HG03457 (cell line): ENCODE measurements around the gene MICAL2.

Experiments
- ATAC-seq: cut with Tn5 transposase; IDR thresholded peaks from one replicate; pipeline ENCODE4 v1.9.1; 2021; ENCODE audit warnings: moderate number of reproducible peaks; ENCODE audit not compliant: unreplicated experiment

Gene MICAL2

DNA sequence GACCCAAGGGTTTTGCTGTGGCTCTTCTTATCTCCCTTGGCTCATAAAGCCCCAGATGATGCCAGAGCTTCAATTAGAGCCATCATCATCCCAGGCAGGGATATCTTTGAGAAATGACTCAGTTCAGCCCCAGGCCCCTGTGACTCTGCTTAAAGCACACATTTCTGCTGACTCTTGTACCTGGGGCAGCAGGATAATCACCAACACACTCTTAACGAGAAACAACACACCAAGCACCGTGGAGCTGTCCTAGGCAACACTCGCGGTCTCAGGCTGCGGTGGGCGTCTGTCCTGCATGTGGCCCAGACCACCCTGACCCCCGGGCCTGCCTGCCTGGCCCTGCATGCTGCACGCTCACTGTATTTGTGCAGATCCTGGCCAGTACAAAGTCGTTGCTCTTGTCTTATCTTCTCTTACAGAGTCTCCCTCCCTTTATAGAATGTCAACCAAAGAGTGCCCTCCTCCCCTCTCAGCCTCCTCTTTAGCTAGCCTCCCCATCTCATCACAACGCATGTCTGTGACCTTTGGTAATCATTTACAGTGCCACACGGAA, 152.8 kb downstream of the MICAL2 start:
- ATAC-seq = no peak

DNA sequence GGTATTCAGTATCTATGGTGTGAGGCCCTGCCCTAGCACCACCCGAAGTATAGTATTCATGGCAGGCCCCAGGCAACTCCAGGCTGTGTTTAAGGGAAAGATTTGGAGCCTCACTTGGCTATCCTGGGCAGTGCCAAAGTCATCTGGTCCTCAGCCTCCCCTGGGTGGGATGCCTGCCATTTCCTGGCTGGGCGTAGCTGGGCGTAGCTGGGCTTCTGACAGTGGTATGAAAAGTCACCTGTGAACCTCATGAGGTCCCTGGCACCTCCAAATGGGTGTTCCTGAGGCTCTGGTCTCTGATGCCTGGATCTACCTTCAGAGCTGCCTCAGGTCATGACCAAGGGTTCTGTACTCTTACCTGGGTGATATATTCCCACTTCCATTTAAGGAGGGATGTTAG, 154.0 kb downstream of the MICAL2 start:
- ATAC-seq = no peak

DNA sequence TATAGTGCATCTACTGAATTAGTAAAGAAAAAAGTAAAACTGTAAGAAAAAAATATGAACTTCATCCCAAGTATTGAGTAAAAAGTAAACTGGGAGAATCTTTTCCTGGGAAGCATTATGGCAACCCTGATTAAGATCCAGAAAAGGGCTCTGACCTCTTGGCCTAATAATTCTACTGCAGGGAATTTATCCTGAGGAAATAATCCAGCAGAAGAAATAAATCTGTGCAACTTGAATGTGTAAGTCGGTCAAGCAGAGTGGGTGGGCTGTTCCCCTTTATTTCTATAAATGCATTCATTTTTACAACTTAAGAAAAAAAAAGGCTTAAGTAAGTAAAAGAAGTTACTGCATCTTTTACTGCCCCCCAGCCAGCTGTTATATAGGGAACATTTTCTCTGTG, 155.7 kb downstream of the MICAL2 start:
- ATAC-seq = no peak

DNA sequence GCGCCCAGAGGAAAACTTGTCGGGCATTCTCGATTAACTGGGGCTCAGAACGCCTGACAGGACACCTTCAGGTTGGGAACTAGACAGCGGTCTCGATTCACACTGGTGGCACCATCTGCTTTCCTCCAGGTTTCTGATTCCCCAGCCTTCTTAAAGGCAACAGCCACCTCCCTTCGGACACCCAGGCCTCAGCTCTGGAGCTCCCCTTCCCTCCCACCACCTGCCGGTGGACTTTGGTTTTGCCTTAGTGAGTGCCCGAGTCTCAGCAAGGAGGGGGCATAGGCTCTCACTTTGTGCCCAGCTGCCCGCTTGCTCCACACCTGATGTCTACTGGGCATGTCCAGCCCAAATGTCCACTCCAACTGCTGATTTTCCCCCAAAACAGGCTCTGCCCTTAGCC, 156.6 kb downstream of the MICAL2 start:
- ATAC-seq = no peak

DNA sequence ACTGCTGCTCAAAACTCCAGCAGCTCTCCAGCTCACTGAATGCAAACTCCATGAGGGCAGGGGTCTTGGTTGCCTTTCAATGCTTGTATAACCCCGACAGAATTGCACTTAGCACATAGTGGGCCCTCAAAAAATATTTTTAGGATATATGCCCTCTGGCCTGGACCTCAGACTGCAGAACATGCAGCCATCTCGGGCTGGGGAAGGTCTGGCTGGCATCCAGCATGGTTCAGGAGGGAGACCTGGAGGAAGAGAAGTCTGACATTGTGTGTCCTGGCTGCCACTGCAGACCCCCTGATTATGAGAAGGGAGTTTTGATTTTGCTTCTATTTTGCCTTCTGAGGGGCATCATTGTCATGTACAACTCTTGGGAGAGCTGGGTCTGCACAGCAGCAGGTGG, 157.5 kb downstream of the MICAL2 start:
- ATAC-seq = no peak

DNA sequence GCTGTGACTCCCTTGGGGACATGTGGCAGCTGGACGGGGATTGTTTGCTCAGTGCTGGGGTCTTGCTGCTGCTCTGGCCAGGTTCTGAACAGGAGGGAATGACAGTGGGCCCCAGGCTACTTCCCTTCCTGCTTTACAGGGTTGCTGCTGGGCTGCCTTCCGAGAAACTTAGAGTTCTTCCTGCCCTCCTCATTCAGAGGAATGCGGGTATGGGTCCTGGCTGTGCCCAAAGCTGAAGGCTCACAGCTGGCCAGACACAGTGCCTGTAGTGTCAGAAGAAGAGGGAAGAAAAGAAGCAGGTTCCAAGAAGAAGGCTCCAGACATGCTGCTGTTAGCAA, 158.7 kb downstream of the MICAL2 start:
- no peak for ATAC-seq

DNA sequence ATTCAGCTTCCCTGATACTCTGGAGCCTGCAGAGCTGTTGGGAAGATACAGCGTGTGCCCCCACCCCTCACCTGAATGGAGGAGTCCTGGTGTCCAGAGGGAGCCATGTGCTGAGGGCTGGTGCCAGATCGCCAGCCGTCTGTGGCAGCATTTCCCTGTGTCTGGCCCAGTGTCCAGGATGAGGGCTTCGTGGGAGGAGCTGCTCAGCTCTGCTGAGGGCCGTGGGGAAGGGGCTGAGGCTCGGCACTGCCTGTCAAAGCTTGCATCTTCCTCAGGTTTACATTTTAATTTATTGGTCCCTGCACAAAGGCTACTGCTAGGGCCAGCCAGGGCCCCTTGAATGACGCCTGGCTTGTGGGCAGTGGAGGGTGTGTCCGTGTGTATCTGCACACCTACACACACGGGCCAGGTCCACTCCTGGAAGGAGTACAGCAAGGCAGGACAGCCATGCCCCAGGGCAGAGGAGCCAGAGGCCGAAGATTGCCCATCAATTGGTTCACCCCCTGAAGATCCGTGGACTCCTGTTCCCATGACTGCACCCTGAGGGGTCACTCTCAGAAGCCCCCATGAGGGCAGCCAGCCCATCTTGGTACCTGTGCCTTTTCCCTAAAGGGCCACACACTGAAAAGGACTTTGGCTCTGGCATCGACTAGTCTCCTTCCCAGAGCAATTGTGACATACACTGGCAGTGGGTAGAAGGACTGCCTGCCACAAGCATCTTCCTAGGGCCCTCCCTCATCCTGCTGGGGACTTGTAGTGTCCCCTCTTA, 159.2 kb downstream of the MICAL2 start:
- no peak for ATAC-seq

DNA sequence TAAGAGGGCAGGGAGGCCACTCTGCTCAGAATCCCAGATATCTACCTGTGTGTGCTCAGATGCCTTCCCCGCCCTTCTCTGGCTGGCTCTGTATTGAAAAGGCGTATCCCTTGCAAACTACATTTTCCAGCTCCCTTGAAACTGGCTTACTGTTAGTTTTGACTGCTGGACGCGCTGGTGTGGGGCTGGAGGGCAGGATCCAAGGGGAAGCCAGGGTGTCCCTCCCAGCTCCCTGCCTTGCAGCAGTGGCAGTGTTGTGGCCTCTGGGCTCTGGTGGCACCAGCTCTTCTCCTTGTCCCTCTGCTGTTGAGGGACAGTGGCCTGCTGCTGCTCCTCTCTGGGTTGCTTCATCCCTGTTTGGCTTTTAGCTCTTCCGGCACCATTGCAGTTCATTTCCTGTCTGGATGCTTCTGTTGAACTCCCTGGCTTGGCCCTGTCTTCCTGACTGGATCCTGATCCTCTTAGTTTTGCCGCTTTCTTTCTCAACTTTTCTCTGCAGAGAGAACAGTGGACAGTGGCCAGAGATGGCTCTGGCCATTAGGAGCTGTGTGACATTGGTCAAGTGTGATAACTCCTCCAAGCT, 159.9 kb downstream of the MICAL2 start:
- no peak for ATAC-seq

DNA sequence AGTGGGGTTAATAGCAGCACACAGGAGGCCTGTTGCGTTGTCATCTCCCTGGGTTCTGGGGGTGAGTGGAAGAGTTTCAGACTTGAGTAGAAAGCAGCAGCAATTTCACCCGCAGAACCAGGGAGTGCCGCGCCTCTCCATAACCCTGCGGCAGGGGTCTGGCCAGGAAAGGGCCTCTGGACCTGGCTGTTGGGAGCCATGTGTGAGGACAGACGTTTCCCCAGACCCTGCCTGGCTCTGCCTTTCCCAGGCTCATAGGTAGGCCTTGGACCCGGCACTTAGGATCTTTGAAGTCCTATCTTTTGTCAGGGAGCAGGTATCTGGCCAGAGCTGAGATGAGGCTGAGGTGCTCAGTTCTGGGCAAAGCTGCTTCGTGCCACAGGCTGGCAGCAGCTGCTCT, 160.4 kb downstream of the MICAL2 start:
- ATAC-seq = no peak

DNA sequence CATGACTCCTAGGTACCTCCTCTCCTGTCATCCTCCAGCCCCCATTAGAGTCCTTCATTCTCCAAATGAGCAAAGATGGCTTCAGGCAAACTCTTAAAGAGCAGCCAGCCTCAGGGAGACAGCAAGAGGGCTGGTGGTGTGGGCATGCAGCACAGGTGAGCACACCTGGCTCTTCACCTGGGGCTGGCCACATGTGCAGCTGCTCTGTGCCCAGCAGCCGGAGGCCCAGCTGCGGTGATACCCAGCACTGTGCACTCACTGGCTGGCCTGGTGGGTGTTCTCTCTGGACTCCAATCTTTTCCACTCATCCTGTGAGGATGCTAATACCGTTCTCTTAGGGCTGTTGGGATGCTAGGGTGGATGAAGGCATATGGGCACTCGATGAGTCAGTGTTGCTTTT, 160.9 kb downstream of the MICAL2 start:
- no peak for ATAC-seq

DNA sequence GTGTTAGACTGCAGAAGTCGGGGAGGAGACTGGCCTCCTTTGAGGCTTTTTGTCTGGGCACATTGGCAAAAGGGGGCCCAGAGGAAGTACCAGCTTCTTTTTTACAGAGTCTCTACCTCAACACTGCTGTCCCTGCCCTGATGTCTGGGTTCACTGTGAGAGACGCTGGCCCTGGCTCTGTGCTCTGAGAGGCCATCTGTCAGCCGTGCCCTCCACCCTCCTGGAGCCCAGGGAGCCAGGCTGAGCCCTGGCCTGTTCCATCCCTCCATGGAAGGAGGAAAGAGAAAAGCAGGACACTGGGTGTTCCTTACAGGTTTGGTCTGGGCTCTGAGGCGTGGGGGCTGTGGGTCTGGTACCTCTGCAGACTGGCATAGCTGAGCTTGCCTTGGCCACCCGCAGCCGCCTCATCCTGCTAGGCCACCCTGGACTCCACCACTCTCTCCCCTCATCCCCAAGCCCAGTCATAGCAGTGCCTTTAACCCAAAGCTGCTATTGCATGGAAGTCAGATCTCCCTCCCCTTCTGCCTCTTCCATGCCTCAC, 161.5 kb downstream of the MICAL2 start:
- no peak for ATAC-seq

DNA sequence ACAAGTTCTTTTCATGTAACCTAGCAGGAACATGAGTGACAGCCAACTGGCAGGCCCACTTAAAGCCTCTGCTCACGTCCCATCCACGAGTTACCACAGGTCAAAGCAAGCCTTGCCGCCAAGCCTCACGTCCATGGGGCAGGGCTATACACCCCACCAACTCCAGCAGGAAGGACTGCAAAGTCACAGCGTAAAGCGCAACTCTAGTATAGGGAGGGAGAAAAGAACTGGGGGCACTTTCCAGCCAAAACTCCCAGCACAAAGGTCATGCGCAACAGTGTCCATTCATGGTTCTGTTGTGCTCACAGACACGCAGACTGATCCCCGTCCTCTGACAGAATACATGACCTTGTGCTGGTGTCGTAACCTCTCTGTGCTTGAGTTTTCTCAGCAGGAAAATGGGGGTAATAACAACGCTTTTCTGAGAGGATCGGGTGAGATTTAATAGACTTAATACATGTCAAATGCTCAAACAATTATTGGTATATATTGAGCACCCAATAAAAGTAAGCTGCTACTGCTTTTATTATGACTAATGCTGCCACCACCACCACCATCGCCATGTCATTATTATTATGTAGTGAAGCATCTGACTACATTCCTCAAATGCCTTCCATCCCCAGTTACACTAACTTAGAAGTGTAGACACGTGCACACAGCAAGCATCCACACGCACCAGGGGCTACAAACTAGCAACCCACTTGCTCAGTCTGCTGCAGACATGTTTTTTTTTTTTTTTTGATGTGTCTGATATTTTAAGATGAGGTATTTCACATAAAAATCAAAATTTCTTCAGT, 162.6 kb downstream of the MICAL2 start:
- ATAC-seq = no peak

DNA sequence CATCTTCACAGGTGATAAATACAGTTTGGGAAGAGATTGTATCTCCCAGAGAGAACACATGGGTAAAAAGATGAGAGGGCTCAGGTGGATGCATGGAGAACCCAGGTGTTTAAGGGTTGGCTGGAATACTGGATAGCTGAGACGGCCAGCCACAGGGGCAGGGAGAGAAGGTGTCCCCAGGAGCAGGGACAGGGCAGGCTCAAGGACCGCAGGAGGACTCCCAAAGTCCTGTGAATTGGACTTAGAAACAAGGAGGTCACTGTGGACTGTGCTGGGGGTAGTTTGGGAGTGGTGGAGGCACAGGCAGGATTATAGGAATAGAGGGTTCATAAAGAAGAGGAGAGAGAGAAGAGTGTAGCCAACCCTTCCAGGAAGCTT, 163.2 kb downstream of the MICAL2 start:
- ATAC-seq = no peak

DNA sequence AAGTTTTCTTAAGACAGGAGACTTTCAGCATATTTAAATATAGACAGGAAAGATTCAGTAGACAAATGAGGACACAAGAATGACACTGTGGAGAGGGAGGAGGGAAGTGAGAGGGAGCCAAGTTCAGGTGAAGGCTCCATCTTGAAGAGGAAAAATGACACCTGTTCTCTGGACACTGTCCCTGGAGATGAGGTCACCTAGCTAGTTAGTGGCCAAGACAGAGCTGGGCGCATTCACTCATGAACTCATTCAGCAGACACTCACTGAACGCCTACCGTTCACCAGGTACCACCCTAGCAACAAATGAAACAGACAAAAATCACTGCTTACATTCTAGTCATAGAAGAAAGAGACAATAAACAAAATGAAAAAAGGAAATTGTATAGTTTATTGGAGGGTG, 163.7 kb downstream of the MICAL2 start:
- ATAC-seq = no peak

DNA sequence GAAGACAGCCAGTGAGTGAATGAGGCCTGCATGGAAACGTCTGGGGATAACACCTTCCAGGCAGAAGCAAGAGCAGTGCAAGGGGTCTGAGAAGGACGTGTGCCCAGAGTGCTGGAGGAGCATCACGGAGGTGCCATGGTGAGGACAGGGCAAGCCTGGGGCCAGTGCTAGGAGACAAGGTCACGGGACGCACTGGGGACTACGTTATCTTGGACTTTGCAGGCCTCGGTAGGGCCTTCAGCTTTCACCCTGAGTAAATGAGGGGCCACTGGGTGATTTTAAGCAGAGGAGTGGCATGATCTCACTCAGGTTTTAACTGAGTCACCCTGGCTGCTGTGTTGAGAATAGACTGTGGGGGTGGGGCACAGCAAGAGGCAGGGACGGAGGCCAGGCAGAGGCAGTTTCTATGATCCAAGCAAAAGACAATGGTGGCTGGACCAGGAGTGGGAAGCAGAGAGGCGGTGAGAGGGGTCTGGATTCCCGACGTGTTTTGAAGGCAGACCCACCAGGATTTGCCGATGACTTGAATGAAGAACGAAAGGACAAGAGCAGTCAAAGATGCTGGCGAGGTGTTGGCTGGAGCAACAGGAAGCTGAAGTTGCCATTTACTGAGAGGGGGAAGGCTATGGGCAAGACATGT, 164.3 kb downstream of the MICAL2 start:
- no peak for ATAC-seq

DNA sequence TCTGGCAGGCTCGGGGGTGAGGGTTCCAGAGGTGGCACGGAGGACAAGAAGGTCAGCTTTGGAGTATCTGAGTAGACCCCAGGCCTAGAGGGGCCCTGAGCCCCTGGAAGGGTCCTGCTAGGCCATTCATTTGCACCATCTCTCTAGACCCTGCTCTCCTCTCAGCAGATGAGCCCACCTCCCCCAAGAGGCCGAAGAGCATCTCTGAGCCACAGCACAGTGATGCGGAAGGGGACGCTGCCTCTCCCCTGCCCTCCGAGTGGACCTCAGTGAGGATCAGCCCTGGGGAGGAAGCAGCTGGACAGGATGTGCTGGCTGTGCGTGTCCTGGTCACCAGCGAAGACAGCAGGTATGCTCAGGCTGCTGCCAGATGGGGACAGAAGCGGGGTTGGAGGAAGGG, 165.4 kb downstream of the MICAL2 start:
- ATAC-seq = no peak

DNA sequence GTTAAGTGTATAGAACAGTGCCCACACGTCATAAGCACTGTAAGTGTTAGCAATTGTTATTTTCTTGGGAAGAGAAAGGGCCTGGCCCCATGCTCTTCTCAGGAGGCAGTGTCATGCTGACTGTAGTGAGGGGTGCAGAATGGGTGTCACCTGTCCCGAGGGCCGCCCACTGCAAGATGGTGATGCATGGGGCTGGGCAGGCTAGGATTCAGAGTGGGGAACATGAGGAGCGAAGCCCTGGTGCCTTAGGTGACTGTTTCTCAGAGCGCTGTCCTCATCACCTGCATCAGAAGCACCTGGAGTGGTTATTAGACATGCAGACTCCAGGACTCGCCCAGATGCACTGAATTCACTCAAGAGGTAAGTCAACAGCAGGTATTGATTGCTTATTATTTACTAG, 166.0 kb downstream of the MICAL2 start:
- ATAC-seq = no peak

DNA sequence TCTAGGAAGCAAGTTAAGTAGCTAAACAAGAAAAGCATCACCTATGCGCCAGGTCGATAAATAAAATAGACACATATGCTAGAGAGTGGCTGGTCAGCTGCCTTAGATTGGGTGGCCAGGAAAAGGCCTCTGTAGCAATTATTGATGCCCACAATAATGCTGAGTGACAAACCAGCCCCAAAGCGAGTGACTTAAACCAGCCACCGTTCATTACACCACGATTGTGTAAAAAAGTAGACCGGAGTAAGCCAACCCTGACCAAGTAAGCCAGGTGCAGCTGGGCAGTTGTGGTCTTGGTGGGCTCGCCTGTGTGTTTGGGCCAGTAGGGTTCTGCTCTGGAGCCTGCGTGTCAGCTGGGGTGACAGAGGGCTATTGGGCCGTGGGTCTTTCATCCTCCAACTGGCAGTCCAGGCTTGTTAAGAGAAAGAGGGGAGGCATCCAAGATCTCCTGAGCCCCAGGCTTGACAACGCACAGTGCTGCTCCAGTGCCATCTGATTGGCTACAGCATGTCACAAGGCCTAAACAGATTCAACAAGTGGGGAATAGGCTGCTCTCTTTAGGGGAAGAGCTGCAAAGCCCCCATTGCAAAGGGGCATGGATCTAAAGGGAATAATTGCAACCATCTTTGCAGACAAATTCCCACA, 166.6 kb downstream of the MICAL2 start:
- ATAC-seq = no peak

DNA sequence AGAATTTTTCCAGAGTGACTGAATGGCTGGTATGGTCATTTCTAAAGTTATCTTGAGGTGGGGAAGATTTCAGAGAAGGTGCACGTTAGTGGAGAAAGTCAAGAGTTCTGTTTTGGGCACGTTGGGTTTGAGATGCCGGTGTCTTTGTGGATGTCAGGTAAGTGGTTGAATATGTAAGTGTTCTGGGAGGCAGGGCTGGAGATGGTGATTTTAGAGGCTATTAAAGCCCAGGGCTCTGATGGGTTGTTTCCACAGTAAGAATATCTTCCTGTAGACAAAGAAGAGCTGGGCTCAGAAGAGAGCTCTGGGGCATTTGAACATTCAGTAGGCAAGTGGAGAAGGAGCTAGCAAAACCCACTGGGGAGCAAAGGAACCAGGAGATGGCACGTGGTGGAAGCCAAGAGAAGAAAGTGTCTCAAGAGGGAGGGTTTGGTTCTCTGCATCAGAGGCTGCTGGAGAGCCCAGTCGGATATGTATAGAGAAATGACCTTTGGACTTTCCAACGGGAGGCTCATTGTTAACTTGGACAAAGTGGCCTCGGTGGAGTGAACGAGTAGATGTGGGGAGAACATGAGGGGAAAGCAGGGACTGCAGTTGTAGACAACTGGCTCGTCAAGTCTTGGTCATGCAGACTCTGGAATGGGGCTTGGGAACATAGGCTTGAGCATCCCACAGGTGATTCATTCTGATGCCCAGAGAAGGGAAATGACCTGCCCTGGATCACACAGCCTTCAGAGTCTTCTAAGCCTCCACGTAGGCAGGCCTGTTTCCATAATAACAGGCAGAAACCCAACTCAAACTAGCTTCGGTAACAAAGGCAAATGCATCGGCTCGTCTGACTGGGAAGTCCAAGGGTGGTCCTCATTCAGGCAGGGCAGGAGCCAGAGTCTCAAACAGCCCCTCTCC, 168.6 kb downstream of the MICAL2 start:
- ATAC-seq = no peak

DNA sequence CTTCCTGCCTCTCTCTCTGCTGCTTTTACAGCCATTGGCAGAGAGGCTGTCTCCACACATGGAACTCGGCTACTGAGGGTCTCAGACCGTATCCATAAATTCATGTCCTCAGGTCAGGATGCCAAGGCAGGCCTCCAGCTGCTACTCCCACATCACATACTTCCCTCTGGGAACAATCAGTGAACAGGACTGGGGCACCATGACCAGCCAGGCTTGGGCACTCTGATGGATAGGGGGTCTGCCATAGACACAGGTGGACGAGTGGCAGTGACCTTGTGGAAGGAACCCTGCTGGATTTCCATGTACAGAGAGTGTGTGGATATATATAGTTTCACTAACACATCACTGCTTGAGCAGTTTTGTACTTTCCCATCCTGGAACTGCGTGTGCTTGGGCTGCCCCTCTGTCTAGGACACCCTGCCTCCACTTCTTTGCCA, 169.3 kb downstream of the MICAL2 start:
- no peak for ATAC-seq
